SU-DHL-6 (cell line): ENCODE data around the gene IPPK.

ENCODE experiments used
- EZH2phosphoT487 ChIP-seq: fragments of 200-600 bp; sonication (generic), shearing (Covaris generic); conservative IDR thresholded peaks from 2 replicates; pipeline ENCODE4 v1.6.1; 2018; ENCODE audit warnings: mild to moderate bottlenecking, antibody characterized with exemption, low read length, moderate library complexity, mixed read lengths
- TF ChIP-seq, protein P1 (sequence below): fragments of 200-600 bp; sonication (generic); IDR thresholded peaks from one replicate; pipeline ENCODE4 v1.5.1; 2017; ENCODE audit warnings: antibody characterized with exemption, mild to moderate bottlenecking, low read length, moderate library complexity; ENCODE audit not compliant: insufficient read depth, poor library complexity, severe bottlenecking

DNA sequence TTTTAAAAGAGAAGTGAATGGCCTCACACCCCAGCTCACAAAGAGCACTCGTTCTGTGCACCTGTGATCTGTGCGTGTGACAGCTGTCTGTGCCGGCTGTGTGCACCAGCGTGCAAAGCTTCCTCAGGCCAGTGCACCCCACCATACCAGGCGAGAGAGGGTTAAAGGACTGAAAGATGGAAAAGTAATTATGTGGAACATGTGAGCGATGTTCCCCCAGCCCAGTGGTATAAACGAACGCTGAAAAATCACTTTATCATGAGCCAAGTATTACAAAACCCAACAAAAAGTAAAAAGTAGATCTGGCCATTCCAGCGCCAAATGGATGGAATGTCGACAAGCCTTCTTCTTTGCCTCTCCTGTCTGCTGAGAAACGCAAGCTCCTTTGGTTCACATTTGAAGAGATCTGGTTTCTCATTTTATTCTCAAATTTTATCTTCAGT is 53.7 kb downstream of the IPPK start:
- TF ChIP-seq, protein P1, sequence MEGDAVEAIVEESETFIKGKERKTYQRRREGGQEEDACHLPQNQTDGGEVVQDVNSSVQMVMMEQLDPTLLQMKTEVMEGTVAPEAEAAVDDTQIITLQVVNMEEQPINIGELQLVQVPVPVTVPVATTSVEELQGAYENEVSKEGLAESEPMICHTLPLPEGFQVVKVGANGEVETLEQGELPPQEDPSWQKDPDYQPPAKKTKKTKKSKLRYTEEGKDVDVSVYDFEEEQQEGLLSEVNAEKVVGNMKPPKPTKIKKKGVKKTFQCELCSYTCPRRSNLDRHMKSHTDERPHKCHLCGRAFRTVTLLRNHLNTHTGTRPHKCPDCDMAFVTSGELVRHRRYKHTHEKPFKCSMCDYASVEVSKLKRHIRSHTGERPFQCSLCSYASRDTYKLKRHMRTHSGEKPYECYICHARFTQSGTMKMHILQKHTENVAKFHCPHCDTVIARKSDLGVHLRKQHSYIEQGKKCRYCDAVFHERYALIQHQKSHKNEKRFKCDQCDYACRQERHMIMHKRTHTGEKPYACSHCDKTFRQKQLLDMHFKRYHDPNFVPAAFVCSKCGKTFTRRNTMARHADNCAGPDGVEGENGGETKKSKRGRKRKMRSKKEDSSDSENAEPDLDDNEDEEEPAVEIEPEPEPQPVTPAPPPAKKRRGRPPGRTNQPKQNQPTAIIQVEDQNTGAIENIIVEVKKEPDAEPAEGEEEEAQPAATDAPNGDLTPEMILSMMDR, result no peak
- no peak for TF ChIP-seq EZH2phosphoT487
